SK-N-SH (cell line): ENCODE results near the gene SIT1. TPM values are rescaled to one million over a fixed set of nuclear protein-coding genes. Genes with fewer than 3 reads are reported as not detected.
A peak's percentile ranks its signal among the peaks of the same experiment; 100 is the strongest.

Experiments used
- CTCF ChIA-PET: fragments of 300-600, 350-600 bp; formaldehyde crosslinking; extraction: SDS; loops from one replicate; lab custom pipeline; 2021; lab: Yijun Ruan, JAX
- POLR2A ChIA-PET: fragments of 350-600 bp; sonication (Branson Sonifier 250); formaldehyde crosslinking; extraction: SDS; loops from one replicate; lab custom pipeline; 2020; ENCODE audit warnings: antibody characterized with exemption, inconsistent platforms; lab: Yijun Ruan, JAX
- DNase-seq: peaks from one replicate; pipeline ENCODE4 v3.0.0; 2012
- H2AFZ ChIP-seq: fragments of 200-600 bp; sonication (generic); 2 replicates; pipeline ENCODE4 v1.8.1; 2016; ENCODE audit warnings: antibody characterized with exemption, mild to moderate bottlenecking, low read depth
- H3F3A ChIP-seq: fragments of 200-600 bp; sonication (generic); replicated peaks from 2 replicates; pipeline ENCODE3; 2016; ENCODE audit warnings: antibody characterized with exemption, mild to moderate bottlenecking; ENCODE audit not compliant: insufficient read depth
- H3K27ac ChIP-seq, 2 experiments: fragments of 200-500 bp in 1 of 2; fragments of 200-600 bp in 1 of 2; sonication (Bioruptor generic) in 1 of 2; sonication (generic), shearing (Covaris generic) in 1 of 2; 2 replicates each; pipeline versions ENCODE4 v1.5.1 to v1.6.1; 2014 to 2016; ENCODE audit warnings: low read depth in 2 of 2, inconsistent platforms in 1 of 2, low read length in 1 of 2, mild to moderate bottlenecking in 1 of 2, mixed read lengths in 1 of 2
- H3K27me3 ChIP-seq: fragments of 200-600 bp; sonication (generic), shearing (Covaris generic); 2 replicates; pipeline ENCODE4 v1.6.1; 2016; ENCODE audit warnings: mixed run types; ENCODE audit not compliant: insufficient read depth
- H3K36me3 ChIP-seq, 2 experiments: fragments of 200-500 bp in 1 of 2; fragments of 200-600 bp in 1 of 2; sonication (Bioruptor generic) in 1 of 2; sonication (generic) in 1 of 2; replicated peaks in 1 of 2; 2 replicates each; pipeline versions ENCODE3 to v1.5.1; 2014 to 2016; ENCODE audit warnings: low read length in 1 of 2, mild to moderate bottlenecking in 1 of 2; ENCODE audit not compliant: insufficient read depth in 2 of 2, control insufficient read depth in 1 of 2
- H3K4me1 ChIP-seq, 2 experiments: fragments of 200-500 bp in 1 of 2; fragments of 200-600 bp in 1 of 2; sonication (Bioruptor generic) in 1 of 2; sonication (generic), shearing (Covaris generic) in 1 of 2; 2 replicates each; pipeline versions ENCODE4 v1.5.1 to v1.6.1; 2014 to 2016; ENCODE audit warnings: low read depth in 1 of 2, low read length in 1 of 2, mixed run types in 1 of 2; ENCODE audit not compliant: insufficient read depth in 2 of 2, control insufficient read depth in 1 of 2
- H3K4me2 ChIP-seq: fragments of 200-600 bp; sonication (generic), shearing (Covaris generic); 2 replicates; pipeline ENCODE4 v1.6.1; 2017; ENCODE audit warnings: mixed run types
- H3K4me3 ChIP-seq, 2 experiments: fragments of 200-500 bp in 1 of 2; fragments of 200-600 bp in 1 of 2; sonication (Bioruptor generic) in 1 of 2; sonication (generic), shearing (Covaris generic) in 1 of 2; 2 replicates each; pipeline versions ENCODE4 v1.5.1 to v1.8.1; 2014 to 2016; ENCODE audit warnings: low read depth in 2 of 2, inconsistent platforms in 1 of 2, low read length in 1 of 2, mild to moderate bottlenecking in 1 of 2, mixed read lengths in 1 of 2, moderate library complexity in 1 of 2
- H3K79me2 ChIP-seq: fragments of 200-600 bp; sonication (generic); 2 replicates; pipeline ENCODE4 v1.8.1; 2017; ENCODE audit warnings: mild to moderate bottlenecking; ENCODE audit not compliant: insufficient read depth
- H3K9ac ChIP-seq: fragments of 200-600 bp; sonication (generic); 2 replicates; pipeline ENCODE4 v1.6.1; 2017; ENCODE audit warnings: mixed run types
- H3K9me2 ChIP-seq: fragments of 200-600 bp; sonication (generic); 2 replicates; pipeline ENCODE4 v1.6.1; 2017; ENCODE audit warnings: mixed run types
- H3K9me3 ChIP-seq: fragments of 200-600 bp; sonication (generic); 2 replicates; pipeline ENCODE4 v1.6.1; 2017; ENCODE audit warnings: mixed run types, mild to moderate bottlenecking, moderate library complexity
- H4K20me1 ChIP-seq: fragments of 200-600 bp; sonication (generic); 2 replicates; pipeline ENCODE4 v1.6.1; 2017; ENCODE audit warnings: mild to moderate bottlenecking, mixed run types; ENCODE audit not compliant: insufficient read depth
- JUND ChIP-seq: IDR thresholded peaks from 2 replicates; pipeline ENCODE4 v1.4.0; 2012
- POLR2AphosphoS5 ChIP-seq: IDR thresholded peaks from 2 replicates; pipeline ENCODE4 v1.6.1; 2012; ENCODE audit warnings: low read depth, low read length
- RXRA ChIP-seq: IDR thresholded peaks from 2 replicates; pipeline ENCODE4 v1.4.0; 2012; ENCODE audit warnings: low read depth, mild to moderate bottlenecking, borderline replicate concordance
- SMC3 ChIP-seq: IDR thresholded peaks from 2 replicates; pipeline ENCODE4 v1.6.1; 2012; ENCODE audit warnings: low read depth, low read length, improper control_type of control experiment
- TCF12 ChIP-seq: IDR thresholded peaks from 2 replicates; pipeline ENCODE4 v1.4.0; 2012
- YY1 ChIP-seq: IDR thresholded peaks from 2 replicates; pipeline ENCODE4 v1.4.0; 2012; ENCODE audit warnings: low read depth, mild to moderate bottlenecking
- WGBS: methylation state at CpG from one replicate; pipeline ENCODE4 v1.1.6; 2017; ENCODE audit warnings: low lambda C conversion rate; 5-methylcytosine and 5-hydroxymethylcytosine counted together
- polyA plus RNA-seq, 3 experiments: library from polyadenylated mRNA; depleted of rRNA; stranded (reverse); fragments of >200 nt; gene quantifications; 2 replicates each; pipeline ENCODE4 v1.2.3, GENCODE V29; 2012
- TF ChIP-seq, protein P1 (sequence below): IDR thresholded peaks from 2 replicates; pipeline ENCODE4 v1.4.0; 2012; ENCODE audit warnings: low read depth, borderline replicate concordance

Gene SIT1
- polyA plus RNA-seq, 1 of the 3 experiments (the other 2 are of a cell fraction): not detected

DNA sequence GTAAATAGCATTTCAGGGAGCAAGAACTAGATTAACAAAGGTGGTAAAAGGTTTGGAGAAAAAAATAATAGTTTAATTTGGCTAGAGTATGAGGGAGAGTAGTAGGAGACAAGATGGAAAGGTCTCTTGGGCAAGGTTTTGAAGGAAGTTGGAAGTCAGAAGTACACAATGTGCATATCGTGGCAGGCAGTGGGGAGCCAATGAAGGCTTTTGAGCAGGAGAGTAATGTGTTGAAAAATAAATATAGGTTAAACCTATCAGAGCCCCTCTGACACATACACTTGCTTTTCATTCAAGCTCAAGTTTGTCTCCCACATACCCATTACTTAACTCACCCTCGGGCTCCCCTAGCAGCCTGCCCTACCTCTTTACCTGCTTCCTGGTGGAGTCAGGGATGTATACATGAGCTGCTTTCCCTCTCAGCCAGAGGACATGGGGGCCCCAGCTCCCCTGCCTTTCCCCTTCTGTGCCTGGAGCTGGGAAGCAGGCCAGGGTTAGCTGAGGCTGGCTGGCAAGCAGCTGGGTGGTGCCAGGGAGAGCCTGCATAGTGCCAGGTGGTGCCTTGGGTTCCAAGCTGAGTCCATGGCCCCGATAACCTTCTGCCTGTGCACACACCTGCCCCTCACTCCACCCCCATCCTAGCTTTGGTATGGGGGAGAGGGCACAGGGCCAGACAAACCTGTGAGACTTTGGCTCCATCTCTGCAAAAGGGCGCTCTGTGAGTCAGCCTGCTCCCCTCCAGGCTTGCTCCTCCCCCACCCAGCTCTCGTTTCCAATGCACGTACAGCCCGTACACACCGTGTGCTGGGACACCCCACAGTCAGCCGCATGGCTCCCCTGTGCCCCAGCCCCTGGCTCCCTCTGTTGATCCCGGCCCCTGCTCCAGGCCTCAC lies 22.6 kb upstream of the SIT1 start, which contains the start of gene CA9:
Gene CA9, plus strand, starts transcription at position 797 of the 893 bp plus-strand sequence. Its CDS starts 32 bp downstream, at position 829.
- Histone ChIP-seq H3K4me2 (0 out of 2 replicates have a peak within 1 kb of the TSS, but pooled peaks have one; percentile 32), H4K20me1 (no peaks in the 10 kb centered on the region), H3K9me3 (no peaks in the 10 kb centered on the region), H3K27ac (no peak within 1 kb of the TSS), H3K4me1 (peaks cover 0 to 13% of the 10 kb centered on the region in 2 experiments; a peak in 1 of 4 replicates), H3K36me3 (no peaks in the 10 kb centered on the region), H3K9me2 (no peaks in the 10 kb centered on the region), H3K4me3 (no peak within 1 kb of the TSS), H3F3A (peaks cover 8% of the 10 kb centered on the region), H3K27me3 (no peaks in the 10 kb centered on the region), H2AFZ (no peak within 1 kb of the TSS), H3K9ac (no peak within 1 kb of the TSS), H3K79me2 (no peaks in the 10 kb centered on the region)
- ChIA-PET CTCF (interaction anchor here (1.0 to 3.2 kb wide), 4 partner anchors 8 to 55 kb away, joined by 5 to 23 read pairs (median 14); partner anchors contain the start of genes ARHGEF39, CCDC107 and RMRP), POLR2A (interaction anchor here (0.7 kb wide), 1 partner anchor 18 kb away, joined by 4 read pairs; no protein-coding TSS in a partner anchor)
- DNase-seq: no peak
- 89% methylated on average over 5 of the region's 10 CpGs for WGBS
- TF ChIP-seq POLR2AphosphoS5: no peak
- TF ChIP-seq TCF12: peak; percentile 12; the same call in 1 of the 2 replicates
- TF ChIP-seq RXRA: no peak

DNA sequence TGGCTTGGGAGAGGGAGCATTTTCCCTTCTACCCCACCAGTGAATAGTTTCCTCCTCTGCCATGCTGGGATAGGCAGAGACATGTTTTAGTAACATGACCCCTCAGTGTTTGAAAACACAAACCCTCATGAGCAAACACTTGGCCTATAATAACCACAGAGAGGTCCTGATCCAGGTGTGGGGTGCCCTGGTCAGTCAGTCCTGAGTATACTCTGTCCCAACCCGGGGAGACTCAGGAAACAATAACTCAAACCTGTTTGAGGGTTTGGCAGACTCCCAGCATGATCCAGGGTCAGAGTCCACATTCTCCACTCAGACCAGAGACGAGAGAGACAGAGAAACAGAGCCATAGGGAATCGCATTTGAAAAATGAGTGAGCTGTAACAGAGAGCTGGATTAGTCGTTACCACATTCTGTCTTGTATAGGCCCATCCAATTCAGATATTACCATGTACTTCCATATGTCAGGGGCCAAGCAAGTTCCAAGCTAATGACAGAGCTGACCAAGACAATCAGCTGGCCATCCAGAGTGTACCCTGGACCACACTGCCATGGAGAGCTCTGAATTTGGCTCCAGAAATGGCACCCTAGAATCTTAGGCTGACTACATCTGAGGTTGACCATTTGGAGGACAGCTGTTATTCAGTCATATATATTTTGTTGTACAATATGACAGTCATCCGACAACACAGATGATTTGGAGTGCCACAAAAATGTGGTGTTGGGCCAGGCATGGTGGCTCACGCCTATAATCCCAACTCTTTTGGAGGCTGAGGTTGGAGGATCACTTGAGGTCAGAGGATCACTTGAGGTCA lies 18.8 kb upstream of the SIT1 start:
- Histone ChIP-seq H2AFZ (0 out of 2 replicates have a peak overlapping the region, but pooled peaks have one; percentile 30), H3K4me3 (no peak overlapping the region), H4K20me1 (no peaks in the 10 kb centered on the region), H3F3A (peaks cover 4% of the 10 kb centered on the region), H3K9me2 (no peaks in the 10 kb centered on the region), H3K27ac (peak overlapping the region in 1 of 2 experiments; percentile 48; a peak in 1 of 4 replicates), H3K27me3 (no peaks in the 10 kb centered on the region), H3K79me2 (peaks cover 5% of the 10 kb centered on the region; the same call in 1 of the 2 replicates), H3K9ac (no peak overlapping the region), H3K9me3 (no peaks in the 10 kb centered on the region), H3K36me3 (no peaks in the 10 kb centered on the region), H3K4me1 (peaks cover 0 to 9% of the 10 kb centered on the region in 2 experiments; a peak in 1 of 4 replicates), H3K4me2 (no peak overlapping the region)
- ChIA-PET CTCF (interaction anchor here (0.7 to 3.2 kb wide), 4 partner anchors 12 to 67 kb away, joined by 3 to 14 read pairs (median 6); partner anchors contain the start of genes CCDC107 and RMRP), POLR2A (no interaction called here)
- TF ChIP-seq YY1: no peak
- TF ChIP-seq, protein P1, sequence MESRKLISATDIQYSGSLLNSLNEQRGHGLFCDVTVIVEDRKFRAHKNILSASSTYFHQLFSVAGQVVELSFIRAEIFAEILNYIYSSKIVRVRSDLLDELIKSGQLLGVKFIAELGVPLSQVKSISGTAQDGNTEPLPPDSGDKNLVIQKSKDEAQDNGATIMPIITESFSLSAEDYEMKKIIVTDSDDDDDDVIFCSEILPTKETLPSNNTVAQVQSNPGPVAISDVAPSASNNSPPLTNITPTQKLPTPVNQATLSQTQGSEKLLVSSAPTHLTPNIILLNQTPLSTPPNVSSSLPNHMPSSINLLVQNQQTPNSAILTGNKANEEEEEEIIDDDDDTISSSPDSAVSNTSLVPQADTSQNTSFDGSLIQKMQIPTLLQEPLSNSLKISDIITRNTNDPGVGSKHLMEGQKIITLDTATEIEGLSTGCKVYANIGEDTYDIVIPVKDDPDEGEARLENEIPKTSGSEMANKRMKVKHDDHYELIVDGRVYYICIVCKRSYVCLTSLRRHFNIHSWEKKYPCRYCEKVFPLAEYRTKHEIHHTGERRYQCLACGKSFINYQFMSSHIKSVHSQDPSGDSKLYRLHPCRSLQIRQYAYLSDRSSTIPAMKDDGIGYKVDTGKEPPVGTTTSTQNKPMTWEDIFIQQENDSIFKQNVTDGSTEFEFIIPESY: no peak
- TF ChIP-seq JUND: no peak
- no peak for TF ChIP-seq SMC3
- WGBS: 48% methylated on average over 6 of the region's 6 CpGs
- no peak for DNase-seq
